SHP77 treated with DMSO at 0.1 percent for 48 hours (cell line): ENCODE measurements around the gene CDH4.

ENCODE experiments used
- DNase-seq: peaks from one replicate; lab custom pipeline; 2025; lab: John Stamatoyannopoulos, UW

The CDH4 gene

GRCh38 chr20:61915101-61915500 is 663.0 kb downstream of the CDH4 start:
- no peak for DNase-seq

- no peak for DNase-seq
These were observed 664.3 kb downstream of the CDH4 start for GRCh38 chr20:61916318-61916891.

- no peak for DNase-seq
These were observed 665.5 kb downstream of the CDH4 start for GRCh38 chr20:61917474-61918145.

GRCh38 chr20:61918548-61918947 is 666.5 kb downstream of the CDH4 start:
- no peak for DNase-seq

GRCh38 chr20:61919239-61919638 is 667.2 kb downstream of the CDH4 start:
- no peak for DNase-seq

GRCh38 chr20:61919675-61920365 is 667.8 kb downstream of the CDH4 start:
- no peak for DNase-seq

- DNase-seq, result no peak
These were observed 670.4 kb downstream of the CDH4 start for GRCh38 chr20:61922411-61922810.

- no peak for DNase-seq
These were observed 670.9 kb downstream of the CDH4 start for GRCh38 chr20:61922936-61923335.

- DNase-seq, result no peak
These were observed 671.5 kb downstream of the CDH4 start for GRCh38 chr20:61923371-61924166.

GRCh38 chr20:61924211-61924857 is 672.3 kb downstream of the CDH4 start:
- no peak for DNase-seq

- no peak for DNase-seq
These were observed 672.9 kb downstream of the CDH4 start for GRCh38 chr20:61924858-61925554.

- DNase-seq, result no peak
These were observed 673.6 kb downstream of the CDH4 start for GRCh38 chr20:61925555-61926252.

GRCh38 chr20:61926253-61926613 is 674.2 kb downstream of the CDH4 start:
- no peak for DNase-seq

- DNase-seq, result no peak
These were observed 674.7 kb downstream of the CDH4 start for GRCh38 chr20:61926796-61927192.

GRCh38 chr20:61927193-61927825 is 675.2 kb downstream of the CDH4 start:
- no peak for DNase-seq

- no peak for DNase-seq
These were observed 675.9 kb downstream of the CDH4 start for GRCh38 chr20:61927826-61928541.

- DNase-seq, result no peak
These were observed 677.5 kb downstream of the CDH4 start for GRCh38 chr20:61929561-61929960.

GRCh38 chr20:61929971-61930666 is 678.1 kb downstream of the CDH4 start:
- no peak for DNase-seq
